Retina (tissue), 1 donor: Measurements from ENCODE around the gene FBXW11.

Source experiments
- DNase-seq: peaks from one replicate; pipeline ENCODE4 v3.0.0-alpha.2; 2016

The FBXW11 gene

DNA sequence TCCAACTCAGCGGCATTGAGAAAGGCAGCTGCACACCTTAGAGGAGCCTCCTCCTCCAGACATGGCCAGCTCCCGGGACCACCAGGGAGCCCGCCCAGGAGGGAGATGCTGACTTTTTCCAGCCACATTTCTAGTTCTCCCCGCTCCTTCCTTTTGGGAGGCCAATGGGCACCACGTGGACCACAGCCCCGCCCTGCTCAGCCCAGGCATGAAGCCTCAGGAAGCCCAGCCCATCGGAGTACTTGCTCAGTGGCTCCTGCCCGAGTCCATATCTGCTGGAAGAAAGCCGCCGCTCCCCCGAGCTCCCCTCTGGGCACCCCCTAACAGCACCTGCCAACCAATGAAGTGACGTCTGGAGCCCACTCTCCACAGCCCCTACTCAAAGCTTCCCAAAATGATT, 168.4 kb downstream of the FBXW11 start:
- DNase-seq: no peak

- no peak for DNase-seq
Observed at GRCh38 chr5:171837522-171837921, 168.9 kb downstream of the FBXW11 start.

- DNase-seq: no peak
Observed at GRCh38 chr5:171835066-171835465, 171.4 kb downstream of the FBXW11 start.

GRCh38 chr5:171834461-171834860, 172.0 kb downstream of the FBXW11 start:
- no peak for DNase-seq

DNA sequence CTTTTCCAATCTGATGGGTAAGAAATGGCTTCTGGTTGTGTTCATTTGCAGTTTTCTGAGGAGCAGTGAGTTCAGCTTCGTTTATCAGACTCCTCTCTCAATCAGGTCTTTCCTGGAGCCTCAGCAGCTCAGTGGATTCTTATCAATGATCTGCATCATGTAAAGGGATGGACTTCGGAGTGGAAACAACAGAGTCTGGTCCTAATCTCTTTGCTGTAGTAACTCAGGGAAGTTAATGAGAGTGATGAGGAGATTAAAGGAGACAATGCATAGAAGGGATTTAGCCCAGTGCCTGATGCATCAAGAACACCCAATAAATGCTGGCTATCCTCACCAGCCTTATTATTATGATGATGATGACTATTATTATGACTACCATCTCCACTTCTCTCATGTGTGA, 173.7 kb downstream of the FBXW11 start:
- DNase-seq: no peak

DNA sequence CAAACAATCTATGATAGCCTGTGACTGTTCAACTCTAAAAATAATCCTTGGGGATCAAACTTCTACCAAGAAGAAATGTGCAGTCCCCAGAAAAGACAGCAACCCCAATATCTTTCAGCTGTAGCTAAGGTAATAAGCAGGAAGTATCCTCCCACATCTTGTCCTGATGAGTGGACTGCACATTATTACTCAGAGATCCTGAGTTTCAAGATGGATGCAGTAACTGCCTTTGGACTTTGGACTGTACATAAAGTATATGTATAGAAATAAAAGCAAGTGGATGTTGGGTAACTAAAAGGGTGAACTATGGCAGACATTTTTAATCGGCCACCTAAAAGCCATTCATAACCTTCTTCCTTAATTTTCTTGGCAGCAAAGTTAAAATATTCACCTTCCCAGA, 175.8 kb downstream of the FBXW11 start:
- DNase-seq: no peak

DNA sequence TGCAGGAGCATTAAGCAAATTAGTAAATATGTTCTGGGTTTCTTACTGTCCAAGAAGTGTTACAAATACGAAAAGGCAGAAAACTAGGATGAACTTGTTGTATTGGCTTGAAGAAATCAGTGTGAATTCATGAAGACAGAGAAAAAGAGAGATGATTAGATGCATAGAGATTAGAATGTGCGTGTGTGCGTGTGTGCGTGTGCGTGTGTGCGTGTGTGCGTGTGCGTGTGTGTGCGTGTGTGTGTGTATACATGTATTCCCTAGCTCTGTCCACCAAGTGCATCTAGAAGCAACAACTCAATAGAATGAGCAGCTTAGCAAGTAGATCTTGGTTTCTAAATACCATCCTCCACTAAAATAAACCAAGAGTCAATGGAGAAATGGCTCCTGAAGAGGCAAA, 179.3 kb downstream of the FBXW11 start:
- no peak for DNase-seq

GRCh38 chr5:171826132-171826531, 180.3 kb downstream of the FBXW11 start:
- no peak for DNase-seq

DNA sequence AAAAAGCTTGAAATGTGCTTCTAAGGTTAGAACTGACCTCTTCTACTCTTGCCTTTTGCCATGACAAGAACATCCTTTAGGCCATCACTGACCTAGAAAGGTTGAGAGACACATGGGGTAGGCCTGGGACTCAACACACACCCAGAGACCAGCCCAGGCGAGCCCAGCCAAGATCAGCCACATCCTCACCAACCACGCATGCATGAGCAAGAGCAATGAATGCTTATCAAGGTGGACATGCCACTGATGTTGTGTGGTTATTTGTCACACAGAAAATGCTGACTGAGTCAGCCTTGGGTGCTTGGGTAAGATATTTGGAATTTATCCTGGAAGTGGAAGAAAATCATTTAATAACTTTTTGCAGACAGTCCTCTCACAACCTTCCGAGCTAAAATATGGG, 181.4 kb downstream of the FBXW11 start:
- DNase-seq: no peak

GRCh38 chr5:171823269-171823668, 183.2 kb downstream of the FBXW11 start:
- DNase-seq: no peak

GRCh38 chr5:171821286-171821685, 185.2 kb downstream of the FBXW11 start:
- DNase-seq: no peak

DNA sequence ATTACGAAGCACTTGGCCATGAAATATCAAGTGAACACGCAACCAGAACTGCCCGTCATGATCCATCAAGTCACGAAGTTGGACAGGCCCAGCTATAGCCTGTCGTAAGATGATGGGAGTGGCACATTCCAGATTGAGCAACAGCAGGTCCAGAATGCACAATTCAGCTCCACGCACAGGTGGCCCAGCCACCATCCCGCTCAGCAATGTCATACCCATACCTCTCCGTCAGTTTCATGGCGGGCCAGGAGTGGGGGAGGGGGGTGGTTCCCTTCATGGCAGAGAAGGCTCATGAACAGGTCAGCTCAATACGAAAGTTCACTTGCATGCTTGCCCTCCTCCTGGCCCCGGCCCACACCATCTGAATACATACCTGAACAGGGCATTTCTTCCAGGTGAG, 185.9 kb downstream of the FBXW11 start:
- DNase-seq: no peak

- no peak for DNase-seq
Observed at GRCh38 chr5:171816666-171817065, 189.8 kb downstream of the FBXW11 start.

GRCh38 chr5:171813813-171814490, 192.5 kb downstream of the FBXW11 start:
- no peak for DNase-seq

DNA sequence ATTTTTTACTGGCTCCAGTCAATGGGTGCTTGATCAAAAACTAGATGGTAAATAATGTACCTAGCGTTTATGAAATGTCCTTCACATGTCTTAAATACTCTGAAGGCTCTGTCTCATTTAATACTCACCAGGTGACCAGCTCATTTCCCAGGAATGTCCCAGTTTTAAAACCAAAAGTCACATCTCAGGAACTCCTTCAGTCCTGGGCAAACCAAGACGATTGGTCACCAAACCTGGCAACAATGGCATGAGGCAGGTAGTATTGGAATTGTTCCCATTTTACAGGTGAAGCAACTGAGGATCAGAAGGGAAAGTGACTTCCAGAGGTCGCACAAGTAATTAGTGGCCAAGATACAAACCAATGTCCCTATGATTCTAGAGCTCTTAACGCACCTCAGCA, 193.2 kb downstream of the FBXW11 start:
- DNase-seq: no peak
